ENCODE measurements around the gene TMEM120B.

TMEM120B gene

DNA sequence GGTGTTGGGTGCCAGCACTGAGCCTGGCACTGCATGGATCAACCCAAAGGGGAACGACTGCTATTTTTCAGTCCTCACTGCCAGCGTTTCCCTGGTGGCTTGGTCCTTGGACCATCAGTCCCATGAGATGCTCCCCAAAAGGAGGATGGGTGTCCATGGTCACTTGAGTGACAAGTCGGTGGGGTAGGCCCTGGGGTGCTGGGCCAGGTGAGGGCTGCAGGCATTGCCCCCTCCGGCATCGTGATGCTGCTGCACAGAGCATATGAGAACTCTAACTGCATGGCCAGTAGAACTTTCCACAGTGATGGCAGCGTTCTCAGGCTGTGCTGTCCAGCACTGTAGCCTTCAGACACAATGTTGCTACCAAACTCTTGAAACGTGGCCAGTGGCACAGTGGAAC is 107.5 kb downstream of the TMEM120B start:
- DNase-seq (ENCODE audit: low read depth): no peak

DNA sequence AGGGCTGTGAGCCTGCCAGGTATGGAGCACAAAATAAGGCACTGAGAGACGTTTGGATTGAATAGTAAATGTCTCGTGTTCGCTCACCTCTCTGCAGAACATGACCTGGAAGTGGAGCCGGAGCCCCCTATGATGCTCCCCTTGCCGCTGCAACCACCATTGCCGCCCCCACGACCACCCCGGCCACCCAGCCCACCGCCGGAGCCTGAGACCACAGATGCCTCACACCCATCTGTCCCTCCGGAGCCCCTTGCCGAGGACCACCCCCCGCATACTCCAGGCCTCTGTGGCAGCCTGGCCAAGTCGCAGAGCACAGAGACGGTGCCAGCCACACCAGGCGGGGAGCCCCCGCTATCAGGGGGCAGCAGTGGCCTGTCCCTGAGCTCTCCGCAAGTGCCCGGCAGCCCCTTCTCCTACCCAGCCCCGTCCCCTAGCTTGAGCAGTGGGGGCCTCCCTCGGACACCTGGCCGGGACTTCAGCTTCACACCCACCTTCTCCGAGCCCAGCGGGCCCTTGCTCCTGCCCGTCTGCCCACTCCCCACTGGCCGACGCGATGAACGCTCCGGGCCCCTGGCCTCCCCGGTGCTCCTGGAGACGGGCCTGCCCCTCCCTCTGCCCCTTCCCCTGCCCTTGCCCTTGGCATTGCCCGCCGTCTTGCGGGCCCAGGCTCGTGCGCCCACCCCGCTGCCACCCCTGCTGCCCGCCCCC is 110.0 kb downstream of the TMEM120B start:
- no peak for DNase-seq (ENCODE audit: low read depth)

DNA sequence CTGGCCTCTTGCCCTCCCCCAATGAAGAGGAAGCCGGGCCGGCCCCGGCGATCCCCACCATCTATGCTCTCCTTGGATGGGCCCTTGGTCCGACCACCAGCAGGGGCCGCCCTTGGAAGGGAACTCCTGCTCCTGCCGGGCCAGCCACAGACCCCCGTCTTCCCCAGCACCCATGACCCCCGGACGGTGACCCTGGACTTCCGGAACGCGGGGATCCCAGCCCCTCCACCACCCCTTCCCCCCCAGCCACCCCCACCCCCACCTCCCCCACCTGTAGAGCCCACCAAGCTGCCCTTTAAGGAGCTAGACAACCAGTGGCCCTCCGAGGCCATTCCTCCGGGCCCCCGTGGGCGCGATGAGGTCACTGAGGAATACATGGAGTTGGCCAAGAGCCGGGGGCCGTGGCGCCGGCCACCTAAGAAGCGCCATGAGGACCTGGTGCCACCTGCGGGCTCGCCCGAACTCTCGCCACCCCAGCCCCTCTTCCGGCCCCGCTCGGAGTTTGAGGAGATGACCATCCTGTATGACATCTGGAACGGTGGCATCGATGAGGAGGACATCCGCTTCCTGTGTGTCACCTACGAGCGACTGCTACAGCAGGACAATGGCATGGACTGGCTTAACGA is 110.7 kb downstream of the TMEM120B start:
- no peak for DNase-seq (ENCODE audit: low read depth)

DNA sequence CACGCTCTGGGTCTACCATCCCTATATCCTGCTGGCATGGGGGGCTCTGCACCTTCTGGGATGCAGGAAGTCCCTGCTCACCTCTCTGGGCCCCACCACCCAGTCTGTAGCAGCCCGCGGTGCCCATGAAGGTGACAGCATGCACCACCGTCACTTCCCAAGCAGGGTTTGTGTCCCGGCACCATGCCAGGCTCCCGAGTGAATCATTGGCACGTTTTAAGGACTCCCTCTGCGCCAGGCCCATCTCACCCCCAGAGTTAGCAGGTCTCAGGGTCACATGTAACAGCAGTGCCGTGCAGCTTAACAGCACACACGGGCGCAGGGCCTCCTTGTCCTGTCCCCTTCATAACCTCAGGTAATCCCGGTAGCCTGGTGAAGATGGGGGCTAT is 111.2 kb downstream of the TMEM120B start:
- DNase-seq (ENCODE audit: low read depth): no peak

DNA sequence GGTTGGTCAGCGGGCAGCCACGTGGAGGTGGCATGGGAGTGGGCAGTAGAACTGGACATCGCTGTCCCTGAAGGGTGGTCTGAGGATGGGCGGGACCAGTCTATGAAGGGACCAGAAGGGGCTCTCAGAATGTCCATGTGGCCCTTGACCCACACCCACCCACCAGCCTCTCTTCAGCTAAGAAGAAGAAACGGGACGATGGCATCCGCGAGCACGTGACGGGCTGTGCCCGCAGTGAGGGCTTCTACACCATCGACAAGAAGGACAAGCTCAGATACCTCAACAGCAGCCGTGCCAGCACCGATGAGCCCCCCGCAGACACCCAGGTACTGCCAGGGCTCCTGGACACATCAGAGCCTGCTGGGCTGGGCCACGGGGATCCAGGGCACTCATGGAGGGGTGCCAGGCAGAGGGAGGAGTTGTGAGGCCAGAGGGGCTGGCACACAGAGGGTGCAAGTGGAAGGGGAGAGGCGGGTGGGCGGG is 112.5 kb downstream of the TMEM120B start:
- no peak for DNase-seq (ENCODE audit: low read depth)

DNA sequence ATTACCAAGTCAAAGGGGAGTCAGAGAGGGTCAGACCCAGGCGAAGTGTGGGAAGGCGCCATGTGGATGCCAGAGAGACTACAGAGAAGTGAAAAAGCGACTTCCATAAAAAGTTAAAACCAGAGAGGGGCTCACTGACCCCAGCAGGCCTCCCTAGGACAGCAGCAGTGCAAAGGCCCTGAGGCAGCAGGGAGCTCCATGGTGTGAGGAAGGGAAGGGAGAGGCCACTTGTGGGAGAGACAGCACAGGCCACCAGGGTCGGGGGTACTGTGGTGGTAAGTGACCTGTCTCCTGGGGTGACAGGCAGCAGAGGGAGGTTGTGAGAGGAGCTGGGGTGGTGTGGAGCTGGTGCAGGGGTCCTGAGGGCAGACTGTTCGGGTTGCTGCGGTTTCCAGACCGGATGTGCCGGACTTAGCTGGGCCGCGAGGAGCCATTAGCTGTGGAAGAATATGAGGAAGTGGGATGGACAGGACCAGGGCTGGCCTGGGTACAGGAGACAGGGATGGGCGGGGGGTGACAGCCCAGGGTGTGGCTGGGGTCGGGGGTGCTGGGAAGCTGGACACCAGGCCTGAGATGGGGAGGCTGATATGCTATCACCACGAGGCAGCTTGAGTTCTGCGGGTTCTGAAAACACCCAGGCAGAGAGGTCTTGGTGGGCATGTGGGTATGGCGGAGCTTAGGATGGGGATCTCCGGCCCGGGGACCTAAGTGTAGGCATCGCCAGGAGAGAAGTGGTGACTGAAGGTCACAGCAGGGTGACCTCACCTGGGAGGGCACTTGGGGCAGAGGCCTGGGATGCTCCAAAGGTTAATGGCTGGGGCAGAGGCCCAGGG is 114.0 kb downstream of the TMEM120B start:
- DNase-seq (ENCODE audit: low read depth): no peak

DNA sequence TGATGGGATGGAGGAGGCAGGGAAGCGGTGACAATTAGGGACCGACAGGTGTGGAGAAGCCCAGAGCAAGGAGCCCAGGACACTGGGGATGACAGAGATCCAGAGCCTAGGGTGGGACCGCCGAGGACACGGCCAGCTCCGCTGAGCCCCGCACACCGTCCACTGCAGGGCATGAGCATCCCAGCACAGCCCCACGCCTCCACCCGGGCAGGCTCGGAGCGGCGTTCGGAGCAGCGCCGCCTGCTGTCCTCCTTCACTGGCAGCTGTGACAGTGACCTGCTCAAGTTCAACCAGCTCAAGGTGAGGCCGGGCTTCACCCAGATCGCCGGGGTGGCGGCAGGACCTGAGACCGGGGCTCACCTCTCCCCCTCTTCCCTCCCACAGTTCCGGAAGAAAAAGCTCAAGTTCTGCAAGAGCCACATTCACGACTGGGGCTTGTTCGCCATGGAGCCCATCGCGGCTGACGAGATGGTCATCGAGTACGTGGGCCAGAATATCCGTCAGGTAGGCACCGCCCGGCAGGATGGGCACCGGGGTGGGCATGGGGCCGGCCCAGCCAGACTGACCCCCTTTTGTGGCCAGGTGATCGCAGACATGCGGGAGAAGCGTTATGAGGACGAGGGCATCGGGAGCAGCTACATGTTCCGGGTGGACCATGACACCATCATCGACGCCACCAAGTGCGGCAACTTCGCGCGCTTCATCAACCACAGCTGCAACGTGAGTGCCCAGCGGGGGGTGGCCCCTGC is 115.0 kb downstream of the TMEM120B start:
- no peak for DNase-seq (ENCODE audit: low read depth)

DNA sequence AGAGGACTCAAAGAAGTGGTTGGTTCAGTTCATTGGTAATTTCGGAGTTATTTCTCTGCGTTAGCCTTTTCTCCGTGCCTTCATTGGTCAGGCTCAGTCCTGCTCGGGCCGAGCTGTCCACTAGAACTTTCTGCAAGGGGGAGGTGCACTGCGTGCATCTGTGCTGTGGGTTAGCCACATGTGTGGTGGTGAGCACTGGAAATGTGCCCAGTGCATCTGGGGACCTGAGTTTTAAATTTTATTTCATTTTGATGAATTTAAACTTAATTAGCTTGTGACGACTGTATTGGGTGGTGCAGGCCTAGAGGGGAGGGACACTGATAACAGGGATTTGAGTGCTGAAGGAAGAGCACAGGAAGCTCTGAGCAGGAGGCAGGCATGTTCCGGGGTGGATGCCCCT is 115.8 kb downstream of the TMEM120B start:
- DNase-seq (ENCODE audit: low read depth): no peak

DNA sequence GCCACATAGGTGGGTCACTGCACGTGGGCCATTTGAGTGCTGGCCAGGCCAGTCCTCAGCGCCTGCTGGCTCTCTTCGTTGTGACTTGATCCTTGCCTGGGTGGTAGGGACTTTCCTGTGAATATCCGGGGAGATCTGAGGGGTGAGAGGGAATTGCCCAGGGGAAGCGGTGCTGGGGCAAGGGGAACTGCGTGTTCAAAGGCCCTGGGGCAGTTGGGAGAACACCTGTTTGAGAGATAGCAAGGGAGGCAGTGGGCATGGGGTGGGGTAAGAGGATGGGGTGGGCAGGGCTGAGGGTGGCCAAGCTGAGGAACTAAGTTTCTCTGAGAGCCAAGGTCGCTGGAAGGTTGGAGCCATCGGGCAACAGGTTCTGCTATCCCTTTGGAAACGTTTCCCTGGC is 116.3 kb downstream of the TMEM120B start:
- no peak for DNase-seq (ENCODE audit: low read depth)

DNA sequence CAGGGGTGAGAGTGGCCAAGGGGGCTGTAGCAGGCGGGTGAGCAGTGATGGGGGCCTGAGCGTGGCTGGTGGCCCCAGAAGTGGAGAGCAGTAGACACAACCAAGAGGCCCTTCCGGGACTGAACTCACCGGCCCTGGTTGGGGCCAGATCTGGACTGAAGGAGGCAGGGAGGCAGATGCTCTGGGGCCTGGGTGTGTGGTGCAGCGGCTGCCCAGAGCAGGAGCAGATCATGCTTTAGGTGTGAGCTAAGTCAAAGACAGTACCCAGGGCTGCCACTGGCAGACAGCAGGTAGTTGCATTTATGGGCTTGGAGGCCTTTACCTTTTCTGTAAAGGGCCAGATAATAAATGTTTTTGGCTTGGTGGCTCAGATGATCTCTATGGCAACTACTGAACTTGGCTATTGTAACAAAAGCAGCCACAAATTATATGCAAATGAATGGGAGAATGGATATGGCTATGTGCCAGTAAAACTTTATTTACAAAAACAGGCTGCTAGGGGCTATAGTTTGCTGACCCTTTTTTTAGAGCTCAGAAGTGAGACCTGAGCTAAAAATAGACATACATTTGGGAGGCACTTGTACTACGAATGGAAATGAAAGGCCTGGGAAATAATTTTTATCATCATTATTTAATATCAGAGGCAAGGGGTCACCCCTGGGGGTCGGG is 116.8 kb downstream of the TMEM120B start:
- no peak for DNase-seq (ENCODE audit: low read depth)

DNA sequence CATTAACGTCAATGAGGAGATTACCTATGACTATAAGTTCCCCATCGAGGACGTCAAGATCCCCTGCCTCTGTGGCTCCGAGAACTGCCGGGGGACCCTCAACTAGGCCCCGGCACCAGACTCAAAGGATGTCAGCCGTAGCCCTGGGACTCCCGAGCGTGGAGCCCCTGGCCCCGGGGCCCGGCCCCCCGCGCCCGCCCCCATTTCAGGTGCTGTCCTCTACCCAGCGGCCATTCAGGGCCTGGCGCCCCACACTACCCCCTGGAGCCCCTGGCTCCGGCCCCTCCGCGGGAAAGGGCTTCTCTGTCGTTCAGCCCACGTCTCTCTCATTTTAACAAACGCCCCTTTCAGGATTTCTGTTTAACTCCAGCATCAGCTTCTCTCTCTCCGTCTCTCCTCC is 117.6 kb downstream of the TMEM120B start:
- no peak for DNase-seq (ENCODE audit: low read depth)

DNA sequence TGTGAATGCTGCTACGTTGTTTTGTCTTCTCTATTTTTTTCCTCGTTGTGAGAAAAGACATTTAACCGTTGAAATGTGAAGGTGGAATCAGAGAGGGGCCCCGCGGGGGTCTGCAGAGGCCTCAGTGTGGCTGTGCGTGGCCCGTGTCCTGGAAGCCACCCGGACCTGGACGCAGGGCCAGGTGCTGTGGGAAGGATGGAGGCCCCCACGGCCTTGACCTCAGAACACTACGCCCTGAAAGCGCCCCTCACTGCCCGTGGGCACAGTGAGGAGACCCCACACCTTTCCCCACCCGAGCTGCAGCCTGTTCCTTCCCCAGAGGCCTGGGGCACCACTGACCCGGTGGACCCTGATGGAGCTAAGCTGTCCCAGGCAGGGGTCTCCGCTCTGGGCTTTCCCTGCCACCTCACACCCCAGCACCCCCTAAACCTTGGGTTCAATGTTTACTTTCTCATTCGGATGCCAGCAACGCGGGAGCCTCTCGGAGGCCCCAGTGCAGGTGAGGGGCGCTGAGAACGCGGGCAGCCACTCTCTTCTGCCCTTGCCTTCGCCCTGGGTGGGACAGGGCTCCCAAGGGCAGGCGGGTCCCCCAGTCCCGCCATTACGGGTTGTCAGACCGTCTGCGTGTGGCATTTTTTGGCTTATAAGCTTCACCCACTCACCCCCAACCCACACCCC is 118.2 kb downstream of the TMEM120B start:
- DNase-seq (ENCODE audit: low read depth): no peak
